ENCODE results near the gene EIF4ENIF1. TPM values are rescaled to one million over a fixed set of nuclear protein-coding genes. Genes with fewer than 3 reads are reported as not detected.
"Not testable (repeated sequence)": the region's sequence is repeated elsewhere in the genome, so short reads cannot be mapped to it uniquely, and the experiment has no call there.

The EIF4ENIF1 gene
- total RNA-seq, 6 experiments from 2014 or later, result 4.2 to 11.9 (median 8.3) TPM

DNA sequence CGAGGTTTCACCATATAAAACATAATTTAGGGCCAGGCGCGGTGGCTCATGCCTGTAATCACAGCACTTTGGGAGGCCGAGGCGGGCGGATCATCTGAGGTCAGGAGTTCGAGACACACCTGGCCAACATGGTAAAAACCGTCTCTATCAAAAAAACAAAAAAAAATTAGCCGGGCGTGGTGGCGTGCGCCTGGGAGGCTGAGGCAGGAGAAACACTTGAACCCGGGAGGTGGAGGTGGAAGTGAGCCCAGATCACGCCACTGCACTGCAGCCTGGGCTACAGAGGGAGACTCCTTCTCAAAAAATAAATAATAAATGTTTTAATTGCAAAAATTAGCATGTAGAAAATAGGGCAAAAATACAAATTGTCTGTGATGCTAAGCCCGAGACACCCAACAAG, 5.7 kb upstream of the EIF4ENIF1 start:
- ATAC-seq (no peak), DNase-seq (no peak)
- TF ChIP-seq POLR2A (IDR thresholded peaks at IDR 0.05), result no peak
- TF ChIP-seq, protein P1, sequence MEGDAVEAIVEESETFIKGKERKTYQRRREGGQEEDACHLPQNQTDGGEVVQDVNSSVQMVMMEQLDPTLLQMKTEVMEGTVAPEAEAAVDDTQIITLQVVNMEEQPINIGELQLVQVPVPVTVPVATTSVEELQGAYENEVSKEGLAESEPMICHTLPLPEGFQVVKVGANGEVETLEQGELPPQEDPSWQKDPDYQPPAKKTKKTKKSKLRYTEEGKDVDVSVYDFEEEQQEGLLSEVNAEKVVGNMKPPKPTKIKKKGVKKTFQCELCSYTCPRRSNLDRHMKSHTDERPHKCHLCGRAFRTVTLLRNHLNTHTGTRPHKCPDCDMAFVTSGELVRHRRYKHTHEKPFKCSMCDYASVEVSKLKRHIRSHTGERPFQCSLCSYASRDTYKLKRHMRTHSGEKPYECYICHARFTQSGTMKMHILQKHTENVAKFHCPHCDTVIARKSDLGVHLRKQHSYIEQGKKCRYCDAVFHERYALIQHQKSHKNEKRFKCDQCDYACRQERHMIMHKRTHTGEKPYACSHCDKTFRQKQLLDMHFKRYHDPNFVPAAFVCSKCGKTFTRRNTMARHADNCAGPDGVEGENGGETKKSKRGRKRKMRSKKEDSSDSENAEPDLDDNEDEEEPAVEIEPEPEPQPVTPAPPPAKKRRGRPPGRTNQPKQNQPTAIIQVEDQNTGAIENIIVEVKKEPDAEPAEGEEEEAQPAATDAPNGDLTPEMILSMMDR (IDR thresholded peaks at IDR 0.05), result no peak
- peak overlapping the region in 2 of 3 donors; percentile 86 to 89 for H3K4me3 ChIP-seq
- 70% methylated on average over 15 of the region's 15 CpGs for WGBS (ENCODE audit: insufficient coverage, low coverage, low lambda C conversion rate, missing lambda C conversion rate)
- no peaks in the 10 kb centered on the region for H3K27me3 ChIP-seq
- intact Hi-C loops (cut with DNase I), result no loop called here
- peaks cover 0 to 9% (median 3%) of the 10 kb centered on the region in 4 donors for H3K4me1 ChIP-seq
- H3K36me3 ChIP-seq, result no peaks in the 10 kb centered on the region
- H3K9me3 ChIP-seq, result no peaks in the 10 kb centered on the region
- peak overlapping the region in 2 of 3 donors; percentile 66 to 70 for H3K27ac ChIP-seq

DNA sequence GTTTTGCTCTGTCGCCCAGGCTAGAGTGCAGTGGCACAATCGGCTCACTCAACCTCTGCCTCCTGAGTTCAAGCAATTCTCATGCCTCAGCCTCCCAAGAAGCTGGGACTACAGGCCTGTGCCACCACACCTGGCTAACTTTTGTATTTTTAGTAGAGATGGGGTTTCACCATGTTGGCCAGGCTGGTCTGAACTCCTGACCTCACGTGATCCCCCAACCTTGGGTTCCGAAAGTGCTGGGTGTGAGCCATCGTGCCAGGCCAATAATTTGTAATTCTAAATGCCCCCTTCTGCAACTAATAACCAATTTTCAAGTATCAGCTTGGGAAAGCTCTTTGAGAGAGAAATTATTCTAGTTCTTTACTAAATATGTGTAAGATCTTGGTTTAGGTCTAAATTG, 3.7 kb upstream of the EIF4ENIF1 start:
- H3K9me3 ChIP-seq; H3K27ac ChIP-seq; intact Hi-C loops (cut with DNase I); ATAC-seq; DNase-seq; H3K27me3 ChIP-seq; H3K36me3 ChIP-seq; H3K4me3 ChIP-seq: not testable (repeated sequence)
- H3K4me1 ChIP-seq, result peaks cover 0 to 14% (median 3%) of the 10 kb centered on the region in 4 donors
- WGBS (ENCODE audit: insufficient coverage, low coverage, low lambda C conversion rate, missing lambda C conversion rate), result 97% methylated on average over 3 of the region's 5 CpGs

DNA sequence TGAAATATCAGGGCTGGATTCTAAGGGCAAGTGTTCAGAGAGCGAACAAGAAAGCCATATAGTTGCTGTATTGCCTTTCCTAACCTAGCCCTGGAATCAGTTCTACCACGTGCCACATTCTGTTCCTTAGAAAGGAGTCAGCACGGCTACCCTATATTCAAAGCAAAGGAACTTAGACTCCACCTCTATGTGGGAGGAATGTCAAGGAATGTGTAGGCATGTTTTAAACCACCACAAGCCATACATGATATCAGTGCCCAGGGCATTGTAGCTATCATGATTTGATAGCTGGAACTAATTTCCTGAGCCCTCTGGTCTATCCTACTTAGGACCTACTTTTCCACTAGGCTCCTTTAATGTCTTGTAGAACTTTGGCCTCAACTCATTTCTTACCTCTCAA, 2.5 kb upstream of the EIF4ENIF1 start:
- Histone ChIP-seq H3K27me3 (no peaks in the 10 kb centered on the region), H3K4me1 (peaks cover 0 to 17% (median 3%) of the 10 kb centered on the region in 4 donors), H3K4me3 (no peak overlapping the region), H3K27ac (no peak overlapping the region), H3K36me3 (peaks cover 0 to 2% (median 0%) of the 10 kb centered on the region in 4 donors), H3K9me3 (no peaks in the 10 kb centered on the region)
- 100% methylated on average over 3 of the region's 3 CpGs for WGBS (ENCODE audit: insufficient coverage, low coverage, low lambda C conversion rate, missing lambda C conversion rate)
- no peak for ATAC-seq
- no peak for TF ChIP-seq POLR2A (IDR thresholded peaks at IDR 0.05)
- TF ChIP-seq, protein P1 (IDR thresholded peaks at IDR 0.05), result no peak
- intact Hi-C loops (cut with DNase I), result no loop called here
- DNase-seq, result no peak

DNA sequence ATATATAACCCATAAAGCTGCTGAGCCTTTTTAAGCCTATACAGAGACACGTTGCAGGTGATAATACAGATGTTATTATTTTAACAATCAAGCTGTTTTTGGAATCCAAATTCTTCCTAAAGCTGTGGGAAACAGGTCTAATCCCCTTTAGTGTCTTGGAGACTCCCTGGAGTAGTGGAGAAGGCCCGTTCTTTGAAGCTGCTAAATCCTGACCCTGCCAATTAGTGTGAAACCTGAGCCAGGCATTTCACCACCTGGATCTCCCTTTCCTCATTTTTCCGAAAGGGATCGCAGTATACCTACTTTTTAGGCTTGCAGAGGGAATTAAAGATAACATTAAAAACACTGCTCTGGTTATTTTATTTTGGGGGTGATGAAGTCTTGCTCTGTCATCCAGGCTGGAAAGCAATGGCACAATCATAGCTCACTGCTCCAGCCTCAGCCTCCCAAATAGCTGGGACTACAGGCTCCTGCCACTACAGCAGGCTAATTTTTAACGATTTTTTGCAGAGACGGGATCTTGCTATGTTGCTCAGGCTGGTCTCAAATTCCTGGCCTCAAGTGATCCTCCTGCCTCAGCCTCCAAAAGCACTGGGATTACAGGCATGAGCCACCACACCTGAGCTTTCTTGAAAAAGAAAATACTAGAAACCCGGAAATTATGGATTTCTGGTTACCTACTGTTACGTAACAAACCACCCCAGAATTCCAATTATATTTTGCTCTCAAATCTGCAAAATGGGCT, 1.7 kb upstream of the EIF4ENIF1 start:
- H3K36me3 ChIP-seq, result peaks cover 0 to 8% (median 0%) of the 10 kb centered on the region in 4 donors
- H3K4me3 ChIP-seq, result peak overlapping the region in 2 of 3 donors; percentile 88 to 98
- TF ChIP-seq POLR2A (IDR thresholded peaks at IDR 0.05), result no peak
- TF ChIP-seq, protein P1 (IDR thresholded peaks at IDR 0.05), result no peak
- no peaks in the 10 kb centered on the region for H3K9me3 ChIP-seq
- peaks cover 0 to 17% (median 3%) of the 10 kb centered on the region in 4 donors for H3K4me1 ChIP-seq
- no peak for ATAC-seq
- intact Hi-C loops (cut with DNase I), result no loop called here
- no peaks in the 10 kb centered on the region for H3K27me3 ChIP-seq
- 67% methylated on average over 8 of the region's 8 CpGs for WGBS (ENCODE audit: insufficient coverage, low coverage, low lambda C conversion rate, missing lambda C conversion rate)
- peak overlapping the region; percentile 85 to 97 (median 97) for H3K27ac ChIP-seq
- DNase-seq, result no peak

DNA sequence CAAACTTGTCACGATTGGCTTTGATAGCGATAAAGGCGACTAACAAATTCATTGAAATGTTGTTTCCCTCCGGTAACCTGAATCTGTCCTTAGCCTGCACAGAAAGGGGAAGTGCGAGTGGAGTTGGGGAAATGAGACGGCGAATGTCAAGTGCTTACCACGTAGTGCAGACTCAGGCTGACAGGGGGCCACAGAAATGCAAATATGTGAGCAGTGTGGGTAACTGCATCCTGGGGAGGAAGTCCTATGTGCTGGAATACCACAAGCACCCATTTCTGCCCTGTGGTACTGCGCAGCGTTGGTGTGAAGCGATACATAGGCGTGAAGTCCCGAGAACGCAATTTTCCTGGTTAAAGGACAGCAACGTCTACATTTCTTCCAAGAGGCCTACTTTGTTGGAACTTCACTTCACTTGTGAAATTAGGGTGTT, 869 bp upstream of the EIF4ENIF1 start:
- ATAC-seq (peak; percentile 50 to 63 (median 60)), DNase-seq (peak; percentile 41 to 66 (median 48))
- H3K27ac ChIP-seq, result peak overlapping the region; percentile 85 to 97 (median 97)
- intact Hi-C loops (cut with DNase I), result no loop called here
- H3K4me1 ChIP-seq, result peaks cover 0 to 17% (median 3%) of the 10 kb centered on the region in 4 donors
- H3K27me3 ChIP-seq, result no peaks in the 10 kb centered on the region
- 0% methylated on average over 15 of the region's 15 CpGs for WGBS (ENCODE audit: insufficient coverage, low coverage, low lambda C conversion rate, missing lambda C conversion rate)
- peaks cover 0 to 13% (median 0%) of the 10 kb centered on the region in 4 donors for H3K36me3 ChIP-seq
- peak overlapping the region; percentile 86 to 98 (median 88) for H3K4me3 ChIP-seq
- no peaks in the 10 kb centered on the region for H3K9me3 ChIP-seq
- TF ChIP-seq, protein P1 (IDR thresholded peaks at IDR 0.05), result no peak
- TF ChIP-seq POLR2A (IDR thresholded peaks at IDR 0.05), result no peak

Measured in right lobe of liver (tissue), 6 donors.